ENCODE results near the gene IFIT5.
"Not testable (repeated sequence)": the region's sequence is repeated elsewhere in the genome, so short reads cannot be mapped to it uniquely, and the experiment has no call there.

Gene IFIT5

GRCh38 chr10:89393898-89394297 lies 20.5 kb upstream of the IFIT5 start:
- no peak for DNase-seq

GRCh38 chr10:89395141-89395540 lies 19.2 kb upstream of the IFIT5 start:
- DNase-seq: no peak

- DNase-seq: no peak
Measured at GRCh38 chr10:89398003-89398749, 16.2 kb upstream of the IFIT5 start.

GRCh38 chr10:89399956-89400355 lies 14.4 kb upstream of the IFIT5 start:
- no peak for DNase-seq

- no peak for DNase-seq
Measured at GRCh38 chr10:89403043-89403442, 11.3 kb upstream of the IFIT5 start.

GRCh38 chr10:89404104-89405047 lies 10.0 kb upstream of the IFIT5 start:
- DNase-seq: no peak

- DNase-seq: not testable (repeated sequence)
Measured at GRCh38 chr10:89406178-89406577, 8.2 kb upstream of the IFIT5 start.

GRCh38 chr10:89407792-89408191 lies 6.6 kb upstream of the IFIT5 start:
- DNase-seq: not testable (repeated sequence)

GRCh38 chr10:89409282-89409681 lies 5.1 kb upstream of the IFIT5 start:
- not testable (repeated sequence) for DNase-seq

GRCh38 chr10:89410551-89410950 lies 3.8 kb upstream of the IFIT5 start:
- not testable (repeated sequence) for DNase-seq

- not testable (repeated sequence) for DNase-seq
Measured at GRCh38 chr10:89411135-89411534, 3.2 kb upstream of the IFIT5 start.

GRCh38 chr10:89412276-89412675 lies 2.1 kb upstream of the IFIT5 start:
- not testable (repeated sequence) for DNase-seq

- no peak for DNase-seq
Measured at GRCh38 chr10:89413398-89413912, 913 bp upstream of the IFIT5 start.

- no peak for DNase-seq
Measured at GRCh38 chr10:89414879-89415821, 782 bp downstream of the IFIT5 start.

GRCh38 chr10:89416465-89416864 lies 2.1 kb downstream of the IFIT5 start:
- no peak for DNase-seq

GRCh38 chr10:89419548-89419947 lies 5.2 kb downstream of the IFIT5 start:
- DNase-seq: peak; percentile 16

- DNase-seq: no peak
Measured at GRCh38 chr10:89421018-89421476, 6.7 kb downstream of the IFIT5 start.

- DNase-seq: no peak
Measured at GRCh38 chr10:89425000-89425399, 10.6 kb downstream of the IFIT5 start.

- DNase-seq: peak; percentile 25
Measured at GRCh38 chr10:89426230-89426868, 12.0 kb downstream of the IFIT5 start.

- no peak for DNase-seq
Measured at GRCh38 chr10:89427629-89428028, 13.3 kb downstream of the IFIT5 start.

GRCh38 chr10:89428877-89429276 lies 14.5 kb downstream of the IFIT5 start:
- DNase-seq: peak; percentile 11

GRCh38 chr10:89431977-89432376 lies 17.6 kb downstream of the IFIT5 start:
- DNase-seq: no peak
